ENCODE measurements around the gene PBRM1. TPM values are rescaled to one million over a fixed set of nuclear protein-coding genes. Genes with fewer than 3 reads are reported as not detected.

Gene PBRM1
- total RNA-seq, 1 experiment from 2014 or later, result 24.5 TPM

- no peak for DNase-seq (ENCODE audit: low read depth)
These were observed 160.7 kb downstream of the PBRM1 start for GRCh38 chr3:52524752-52525679.

- no peak for DNase-seq (ENCODE audit: low read depth)
These were observed 161.4 kb downstream of the PBRM1 start for GRCh38 chr3:52524258-52524751.

- DNase-seq (ENCODE audit: low read depth), result no peak
These were observed 162.1 kb downstream of the PBRM1 start for GRCh38 chr3:52523386-52524257.

- no peak for DNase-seq (ENCODE audit: low read depth)
These were observed 163.0 kb downstream of the PBRM1 start for GRCh38 chr3:52522651-52523251.

- no peak for DNase-seq (ENCODE audit: low read depth)
These were observed 163.6 kb downstream of the PBRM1 start for GRCh38 chr3:52521881-52522650.

- no peak for DNase-seq (ENCODE audit: low read depth)
These were observed 164.3 kb downstream of the PBRM1 start for GRCh38 chr3:52521488-52521824.

GRCh38 chr3:52520716-52521487 is 164.8 kb downstream of the PBRM1 start:
- DNase-seq (ENCODE audit: low read depth), result no peak

- no peak for DNase-seq (ENCODE audit: low read depth)
These were observed 165.5 kb downstream of the PBRM1 start for GRCh38 chr3:52520141-52520667.

- DNase-seq (ENCODE audit: low read depth), result no peak
These were observed 166.1 kb downstream of the PBRM1 start for GRCh38 chr3:52519445-52520140.

- no peak for DNase-seq (ENCODE audit: low read depth)
These were observed 166.8 kb downstream of the PBRM1 start for GRCh38 chr3:52518723-52519444.

GRCh38 chr3:52517796-52518722 is 167.7 kb downstream of the PBRM1 start:
- DNase-seq (ENCODE audit: low read depth), result no peak

- no peak for DNase-seq (ENCODE audit: low read depth)
These were observed 169.1 kb downstream of the PBRM1 start for GRCh38 chr3:52516509-52517195.

- no peak for DNase-seq (ENCODE audit: low read depth)
These were observed 170.5 kb downstream of the PBRM1 start for GRCh38 chr3:52515192-52515591.

GRCh38 chr3:52514576-52514975 is 171.1 kb downstream of the PBRM1 start:
- no peak for DNase-seq (ENCODE audit: low read depth)

- DNase-seq (ENCODE audit: low read depth), result no peak
These were observed 172.4 kb downstream of the PBRM1 start for GRCh38 chr3:52513281-52513680.

GRCh38 chr3:52512727-52513126 is 173.0 kb downstream of the PBRM1 start:
- no peak for DNase-seq (ENCODE audit: low read depth)

GRCh38 chr3:52512105-52512504 is 173.6 kb downstream of the PBRM1 start:
- DNase-seq (ENCODE audit: low read depth), result no peak
